C1 segment of cervical spinal cord (tissue), 14 donors: ENCODE data around the gene KIAA0825.
"Not testable (repeated sequence)": the region's sequence is repeated elsewhere in the genome, so short reads cannot be mapped to it uniquely, and the experiment has no call there.

Source experiments
- DNase-seq, 14 donors: peaks; one replicate each; lab custom pipeline; 2025; lab: John Stamatoyannopoulos, UW

Gene KIAA0825

GRCh38 chr5:94184870-94185269, 433.5 kb downstream of the KIAA0825 start:
- no peak for DNase-seq

- DNase-seq, result no peak
Measured at GRCh38 chr5:94181895-94182294, 436.5 kb downstream of the KIAA0825 start.

GRCh38 chr5:94180761-94181160, 437.6 kb downstream of the KIAA0825 start:
- no peak for DNase-seq

GRCh38 chr5:94175912-94176311, 442.5 kb downstream of the KIAA0825 start:
- no peak for DNase-seq

GRCh38 chr5:94174748-94175411, 443.5 kb downstream of the KIAA0825 start:
- no peak for DNase-seq

- DNase-seq, result no peak
Measured at GRCh38 chr5:94173100-94173499, 445.3 kb downstream of the KIAA0825 start.

GRCh38 chr5:94171070-94171469, 447.3 kb downstream of the KIAA0825 start:
- not testable (repeated sequence) for DNase-seq

GRCh38 chr5:94170158-94170557, 448.2 kb downstream of the KIAA0825 start:
- not testable (repeated sequence) for DNase-seq

- no peak for DNase-seq
Measured at GRCh38 chr5:94168151-94168550, 450.3 kb downstream of the KIAA0825 start.

GRCh38 chr5:94161801-94162200, 456.6 kb downstream of the KIAA0825 start:
- DNase-seq, result no peak

- no peak for DNase-seq
Measured at GRCh38 chr5:94159144-94159543, 459.3 kb downstream of the KIAA0825 start.

- DNase-seq, result no peak
Measured at GRCh38 chr5:94157704-94158539, 460.5 kb downstream of the KIAA0825 start.

GRCh38 chr5:94154672-94155071, 463.7 kb downstream of the KIAA0825 start:
- DNase-seq, result no peak

- DNase-seq, result no peak
Measured at GRCh38 chr5:94153736-94154450, 464.5 kb downstream of the KIAA0825 start.

GRCh38 chr5:94143621-94144020, 474.8 kb downstream of the KIAA0825 start:
- DNase-seq, result not testable (repeated sequence)

- no peak for DNase-seq
Measured at GRCh38 chr5:94140300-94140699, 478.1 kb downstream of the KIAA0825 start.

GRCh38 chr5:94130077-94130476, 488.3 kb downstream of the KIAA0825 start:
- DNase-seq, result no peak

- no peak for DNase-seq
Measured at GRCh38 chr5:94125107-94125506, 493.3 kb downstream of the KIAA0825 start.

- DNase-seq, result not testable (repeated sequence)
Measured at GRCh38 chr5:94116317-94116716, 502.1 kb downstream of the KIAA0825 start.

- no peak for DNase-seq
Measured at GRCh38 chr5:94113087-94113486, 505.3 kb downstream of the KIAA0825 start.

- peak; percentile 30 to 92 (median 82) for DNase-seq
Measured at GRCh38 chr5:94111209-94112004, 507.0 kb downstream of the KIAA0825 start.
